ENCODE results near the gene TNFSF10.

GRCh38 chr3:172465281-172465680 is 57.9 kb downstream of the TNFSF10 start:
- TF ChIP-seq, protein P1, sequence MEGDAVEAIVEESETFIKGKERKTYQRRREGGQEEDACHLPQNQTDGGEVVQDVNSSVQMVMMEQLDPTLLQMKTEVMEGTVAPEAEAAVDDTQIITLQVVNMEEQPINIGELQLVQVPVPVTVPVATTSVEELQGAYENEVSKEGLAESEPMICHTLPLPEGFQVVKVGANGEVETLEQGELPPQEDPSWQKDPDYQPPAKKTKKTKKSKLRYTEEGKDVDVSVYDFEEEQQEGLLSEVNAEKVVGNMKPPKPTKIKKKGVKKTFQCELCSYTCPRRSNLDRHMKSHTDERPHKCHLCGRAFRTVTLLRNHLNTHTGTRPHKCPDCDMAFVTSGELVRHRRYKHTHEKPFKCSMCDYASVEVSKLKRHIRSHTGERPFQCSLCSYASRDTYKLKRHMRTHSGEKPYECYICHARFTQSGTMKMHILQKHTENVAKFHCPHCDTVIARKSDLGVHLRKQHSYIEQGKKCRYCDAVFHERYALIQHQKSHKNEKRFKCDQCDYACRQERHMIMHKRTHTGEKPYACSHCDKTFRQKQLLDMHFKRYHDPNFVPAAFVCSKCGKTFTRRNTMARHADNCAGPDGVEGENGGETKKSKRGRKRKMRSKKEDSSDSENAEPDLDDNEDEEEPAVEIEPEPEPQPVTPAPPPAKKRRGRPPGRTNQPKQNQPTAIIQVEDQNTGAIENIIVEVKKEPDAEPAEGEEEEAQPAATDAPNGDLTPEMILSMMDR (IDR thresholded peaks at IDR 0.05), result no peak
- no peak for TF ChIP-seq ZFX (IDR thresholded peaks at IDR 0.05; ENCODE audit: borderline replicate concordance)

Data from 22Rv1 (cell line).